ENCODE measurements around the gene USP32. TPM values are rescaled to one million over a fixed set of nuclear protein-coding genes. Genes with fewer than 3 reads are reported as not detected.

Gene USP32
- polyA plus RNA-seq, 1 donor (not counting 4 experiments of a cell fraction or from before 2014, with no cell fraction given): 37.6 TPM

GRCh38 chr17:60311936-60312335 is 80.0 kb downstream of the USP32 start:
- no peaks in the 10 kb centered on the region for H3K9me1 ChIP-seq (ENCODE audit: control insufficient read depth, extremely low read depth, insufficient read depth, low read length)
- H3K4me1 ChIP-seq (ENCODE audit: control insufficient read depth, extremely low read depth, insufficient read depth, low read length): no peaks in the 10 kb centered on the region
- H3K9me3 ChIP-seq (ENCODE audit: control insufficient read depth, low read depth, low read length): no peaks in the 10 kb centered on the region
- no peak overlapping the region for H3K4me2 ChIP-seq (ENCODE audit: control insufficient read depth, extremely low read depth, insufficient read depth, low read depth, low read length)
- H3K4me3 ChIP-seq (ENCODE audit: control insufficient read depth in 2 of 3, extremely low read depth in 1 of 3, insufficient read depth in 2 of 3, low read depth in 1 of 3, low read length in 3 of 3): no peak overlapping the region
- H3K27me3 ChIP-seq (ENCODE audit: control insufficient read depth, extremely low read depth, insufficient read depth, low read length): no peaks in the 10 kb centered on the region
- no peak overlapping the region for H2AFZ ChIP-seq (ENCODE audit: control insufficient read depth, low read length)
- FAIRE-seq: no peak
- no peaks in the 10 kb centered on the region for H4K20me1 ChIP-seq (ENCODE audit: control insufficient read depth, extremely low read depth, insufficient read depth, low read length)
- no peak overlapping the region for H3K27ac ChIP-seq (ENCODE audit: control insufficient read depth, insufficient read depth, low read length)
- dilution Hi-C loops (cut with MboI; ENCODE audit: extremely low pct_ligation_motif_present, low sequenced_read_pairs): no loop called here
- no peak for TF ChIP-seq EZH2 (IDR thresholded peaks at IDR 0.05; ENCODE audit: low read length)
- TF ChIP-seq, protein P1, sequence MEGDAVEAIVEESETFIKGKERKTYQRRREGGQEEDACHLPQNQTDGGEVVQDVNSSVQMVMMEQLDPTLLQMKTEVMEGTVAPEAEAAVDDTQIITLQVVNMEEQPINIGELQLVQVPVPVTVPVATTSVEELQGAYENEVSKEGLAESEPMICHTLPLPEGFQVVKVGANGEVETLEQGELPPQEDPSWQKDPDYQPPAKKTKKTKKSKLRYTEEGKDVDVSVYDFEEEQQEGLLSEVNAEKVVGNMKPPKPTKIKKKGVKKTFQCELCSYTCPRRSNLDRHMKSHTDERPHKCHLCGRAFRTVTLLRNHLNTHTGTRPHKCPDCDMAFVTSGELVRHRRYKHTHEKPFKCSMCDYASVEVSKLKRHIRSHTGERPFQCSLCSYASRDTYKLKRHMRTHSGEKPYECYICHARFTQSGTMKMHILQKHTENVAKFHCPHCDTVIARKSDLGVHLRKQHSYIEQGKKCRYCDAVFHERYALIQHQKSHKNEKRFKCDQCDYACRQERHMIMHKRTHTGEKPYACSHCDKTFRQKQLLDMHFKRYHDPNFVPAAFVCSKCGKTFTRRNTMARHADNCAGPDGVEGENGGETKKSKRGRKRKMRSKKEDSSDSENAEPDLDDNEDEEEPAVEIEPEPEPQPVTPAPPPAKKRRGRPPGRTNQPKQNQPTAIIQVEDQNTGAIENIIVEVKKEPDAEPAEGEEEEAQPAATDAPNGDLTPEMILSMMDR (optimal IDR thresholded peaks at IDR 0.05 in 1 of 3, IDR thresholded peaks at IDR 0.05 in 1 of 3, conservative IDR thresholded peaks at IDR 0.05 in 1 of 3; ENCODE audit: extremely low read depth in 1 of 3, insufficient read depth in 2 of 3, low read length in 3 of 3): no peak
- peaks cover 44% of the 10 kb centered on the region for H3K79me2 ChIP-seq (ENCODE audit: control insufficient read depth, insufficient read depth, low read length)
- DNase-seq (ENCODE audit: low read depth, low spot score): no peak
- H3K9ac ChIP-seq (ENCODE audit: control insufficient read depth, extremely low read depth, insufficient read depth, low read length): no peak overlapping the region
- H3K36me3 ChIP-seq (ENCODE audit: control insufficient read depth in 2 of 2, extremely low read depth in 1 of 2, insufficient read depth in 2 of 2, low read length in 2 of 2): no peaks in the 10 kb centered on the region

- Histone ChIP-seq H3K4me1 (ENCODE audit: control insufficient read depth, extremely low read depth, insufficient read depth, low read length) (no peaks in the 10 kb centered on the region), H3K27me3 (ENCODE audit: control insufficient read depth, extremely low read depth, insufficient read depth, low read length) (no peaks in the 10 kb centered on the region), H3K4me2 (ENCODE audit: control insufficient read depth, extremely low read depth, insufficient read depth, low read depth, low read length) (no peak overlapping the region), H3K27ac (ENCODE audit: control insufficient read depth, insufficient read depth, low read length) (no peak overlapping the region), H2AFZ (ENCODE audit: control insufficient read depth, low read length) (no peak overlapping the region), H3K79me2 (ENCODE audit: control insufficient read depth, insufficient read depth, low read length) (peaks cover 44% of the 10 kb centered on the region), H3K9me3 (ENCODE audit: control insufficient read depth, low read depth, low read length) (no peaks in the 10 kb centered on the region), H3K4me3 (ENCODE audit: control insufficient read depth in 2 of 3, extremely low read depth in 1 of 3, insufficient read depth in 2 of 3, low read depth in 1 of 3, low read length in 3 of 3) (no peak overlapping the region), H3K36me3 (ENCODE audit: control insufficient read depth in 2 of 2, extremely low read depth in 1 of 2, insufficient read depth in 2 of 2, low read length in 2 of 2) (no peaks in the 10 kb centered on the region), H4K20me1 (ENCODE audit: control insufficient read depth, extremely low read depth, insufficient read depth, low read length) (no peaks in the 10 kb centered on the region), H3K9me1 (ENCODE audit: control insufficient read depth, extremely low read depth, insufficient read depth, low read length) (no peaks in the 10 kb centered on the region), H3K9ac (ENCODE audit: control insufficient read depth, extremely low read depth, insufficient read depth, low read length) (no peak overlapping the region)
- FAIRE-seq: no peak
- DNase-seq (ENCODE audit: low read depth, low spot score): no peak
- dilution Hi-C loops (cut with MboI; ENCODE audit: extremely low pct_ligation_motif_present, low sequenced_read_pairs): no loop called here
- TF ChIP-seq, protein P1 (optimal IDR thresholded peaks at IDR 0.05 in 1 of 3, IDR thresholded peaks at IDR 0.05 in 1 of 3, conservative IDR thresholded peaks at IDR 0.05 in 1 of 3; ENCODE audit: extremely low read depth in 1 of 3, insufficient read depth in 2 of 3, low read length in 3 of 3): no peak
- no peak for TF ChIP-seq EZH2 (IDR thresholded peaks at IDR 0.05; ENCODE audit: low read length)
These were observed 80.7 kb downstream of the USP32 start for GRCh38 chr17:60311186-60311585.
